ENCODE data around the gene CDC45.

DNA sequence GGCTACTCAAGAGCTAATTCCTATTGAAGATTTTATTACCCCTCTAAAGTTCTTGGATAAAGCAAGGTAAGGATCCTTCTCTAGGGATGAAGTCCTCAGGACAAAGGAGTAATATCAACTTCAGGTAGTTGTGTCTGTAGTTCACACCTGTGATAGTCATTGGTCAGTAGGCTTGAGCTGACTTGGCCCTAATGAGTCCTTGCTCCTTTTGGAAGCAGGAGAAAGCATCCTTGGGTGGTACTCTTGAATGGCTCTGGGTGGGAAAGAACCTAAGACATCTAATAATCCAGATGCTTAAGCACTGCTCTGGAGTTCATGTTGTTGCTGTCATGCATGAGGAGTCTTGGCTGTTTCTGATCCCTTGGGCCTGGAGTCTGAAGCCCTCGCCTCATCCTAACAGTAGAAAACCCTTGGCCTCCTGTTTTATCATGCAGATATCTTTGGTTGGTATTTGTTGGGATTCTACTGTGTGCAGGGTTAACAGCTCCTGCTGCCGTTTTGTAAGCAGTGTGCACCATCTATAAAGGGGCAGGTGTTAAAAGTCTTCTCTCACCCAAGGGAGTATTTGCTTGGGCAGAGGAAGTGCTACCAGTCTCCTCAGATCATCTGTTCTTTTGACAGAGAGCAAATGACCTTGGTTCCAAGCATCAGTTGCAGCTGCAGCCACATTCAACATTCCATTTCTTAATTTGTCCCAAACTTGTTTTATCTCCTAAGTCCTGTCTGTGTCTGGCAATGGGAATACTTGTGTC is 44.7 kb upstream of the CDC45 start:
- TF ChIP-seq, protein P1, sequence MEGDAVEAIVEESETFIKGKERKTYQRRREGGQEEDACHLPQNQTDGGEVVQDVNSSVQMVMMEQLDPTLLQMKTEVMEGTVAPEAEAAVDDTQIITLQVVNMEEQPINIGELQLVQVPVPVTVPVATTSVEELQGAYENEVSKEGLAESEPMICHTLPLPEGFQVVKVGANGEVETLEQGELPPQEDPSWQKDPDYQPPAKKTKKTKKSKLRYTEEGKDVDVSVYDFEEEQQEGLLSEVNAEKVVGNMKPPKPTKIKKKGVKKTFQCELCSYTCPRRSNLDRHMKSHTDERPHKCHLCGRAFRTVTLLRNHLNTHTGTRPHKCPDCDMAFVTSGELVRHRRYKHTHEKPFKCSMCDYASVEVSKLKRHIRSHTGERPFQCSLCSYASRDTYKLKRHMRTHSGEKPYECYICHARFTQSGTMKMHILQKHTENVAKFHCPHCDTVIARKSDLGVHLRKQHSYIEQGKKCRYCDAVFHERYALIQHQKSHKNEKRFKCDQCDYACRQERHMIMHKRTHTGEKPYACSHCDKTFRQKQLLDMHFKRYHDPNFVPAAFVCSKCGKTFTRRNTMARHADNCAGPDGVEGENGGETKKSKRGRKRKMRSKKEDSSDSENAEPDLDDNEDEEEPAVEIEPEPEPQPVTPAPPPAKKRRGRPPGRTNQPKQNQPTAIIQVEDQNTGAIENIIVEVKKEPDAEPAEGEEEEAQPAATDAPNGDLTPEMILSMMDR (IDR thresholded peaks at IDR 0.05): no peak
- TF ChIP-seq POLR2AphosphoS5 (IDR thresholded peaks at IDR 0.05) (no peak), EP300 (IDR thresholded peaks at IDR 0.05) (no peak)

Measured in sigmoid colon (tissue), 4 donors.